Natural killer cell treated with Interleukin-12 subunit alpha and Interleukin-12 subunit beta and Interleukin-15 and Interleukin-18, amount 100 ng/mL, for 72 hours (primary cell): ENCODE data around the gene ZNF581. TPM values are rescaled to one million over a fixed set of nuclear protein-coding genes. Genes with fewer than 3 reads are reported as not detected.
A peak's percentile ranks its signal among the peaks of the same experiment; 100 is the strongest.

Experiments
- ATAC-seq, 2 donors: fragments of 150-1000 bp; cut with Tn5 transposase in 1 of 2; sonication (Bioruptor Pico), chemical (Tn5 transposase) in 1 of 2; 2 replicates each; pipeline ENCODE4 v1.10.0; 2021
- DNase-seq: peaks from one replicate; pipeline ENCODE4 v3.0.0; 2022; ENCODE audit warnings: low spot score
- H3K27ac Mint-ChIP-seq, 2 donors: 1 replicate in 1 of 2; 2 replicates in 1 of 2; pipeline ENCODE4 v1.8.0; 2022; ENCODE audit warnings: mixed read lengths in 2 of 2, mild to moderate bottlenecking in 1 of 2, moderate library complexity in 1 of 2
- H3K27me3 Mint-ChIP-seq, 2 donors: 1 replicate in 1 of 2; 2 replicates in 1 of 2; pipeline ENCODE4 v1.8.0; 2022; ENCODE audit warnings: mixed read lengths in 2 of 2
- H3K36me3 Mint-ChIP-seq: one replicate; pipeline ENCODE4 v1.8.0; 2022; ENCODE audit warnings: mixed read lengths
- H3K4me1 Mint-ChIP-seq, 2 donors: 1 replicate in 1 of 2; 2 replicates in 1 of 2; pipeline ENCODE4 v1.8.0; 2022; ENCODE audit warnings: low read depth in 2 of 2, mixed read lengths in 2 of 2, mild to moderate bottlenecking in 1 of 2
- H3K4me3 Mint-ChIP-seq: one replicate; pipeline ENCODE4 v1.8.0; 2022; ENCODE audit warnings: mixed read lengths
- H3K9me3 Mint-ChIP-seq: 2 replicates; pipeline ENCODE4 v1.8.0; 2022; ENCODE audit warnings: mixed read lengths
- total RNA-seq, 2 donors: library from RNA; stranded (reverse); gene quantifications; one replicate each; pipeline ENCODE4 v1.2.3, GENCODE V29; 2022

ZNF581 gene
- total RNA-seq, 2 donors from 2014 or later: 15.1 to 27.6 TPM

GRCh38 chr19:55683449-55684261 is 40.2 kb downstream of the ZNF581 start:
- no peaks in the 10 kb centered on the region for H3K36me3 Mint-ChIP-seq
- no peak overlapping the region for H3K27ac Mint-ChIP-seq
- no peaks in the 10 kb centered on the region for H3K9me3 Mint-ChIP-seq
- DNase-seq (no peak), ATAC-seq (no peak)
- no peaks in the 10 kb centered on the region for H3K27me3 Mint-ChIP-seq
- H3K4me1 Mint-ChIP-seq: peaks cover 16 to 22% of the 10 kb centered on the region in 2 donors
- no peak overlapping the region for H3K4me3 Mint-ChIP-seq

GRCh38 chr19:55684946-55685681 is 41.7 kb downstream of the ZNF581 start:
- DNase-seq: no peak
- Mint-ChIP-seq H3K4me1 (peaks cover 5 to 10% of the 10 kb centered on the region in 2 donors), H3K27me3 (no peaks in the 10 kb centered on the region), H3K36me3 (no peaks in the 10 kb centered on the region), H3K4me3 (no peak overlapping the region), H3K27ac (no peak overlapping the region), H3K9me3 (no peaks in the 10 kb centered on the region)
- no peak for ATAC-seq

GRCh38 chr19:55685776-55686175 is 42.3 kb downstream of the ZNF581 start:
- Mint-ChIP-seq H3K9me3 (no peaks in the 10 kb centered on the region), H3K36me3 (no peaks in the 10 kb centered on the region), H3K27me3 (no peaks in the 10 kb centered on the region), H3K27ac (no peak overlapping the region), H3K4me3 (no peak overlapping the region), H3K4me1 (peaks cover 5 to 9% of the 10 kb centered on the region in 2 donors)
- no peak for DNase-seq
- no peak for ATAC-seq

GRCh38 chr19:55686311-55687050 is 43.0 kb downstream of the ZNF581 start:
- no peaks in the 10 kb centered on the region for H3K36me3 Mint-ChIP-seq
- ATAC-seq: peak in 1 of 2 donors; percentile 6
- no peak for DNase-seq
- peaks cover 5 to 7% of the 10 kb centered on the region in 2 donors for H3K4me1 Mint-ChIP-seq
- no peak overlapping the region for H3K27ac Mint-ChIP-seq
- no peaks in the 10 kb centered on the region for H3K9me3 Mint-ChIP-seq
- H3K27me3 Mint-ChIP-seq: no peaks in the 10 kb centered on the region
- H3K4me3 Mint-ChIP-seq: no peak overlapping the region

- Mint-ChIP-seq H3K27ac (no peak overlapping the region), H3K27me3 (no peaks in the 10 kb centered on the region), H3K4me1 (peaks cover 5 to 7% of the 10 kb centered on the region in 2 donors), H3K9me3 (no peaks in the 10 kb centered on the region), H3K4me3 (no peak overlapping the region), H3K36me3 (no peaks in the 10 kb centered on the region)
- ATAC-seq: no peak
- DNase-seq: no peak
Observed at GRCh38 chr19:55687281-55688201, 44.1 kb downstream of the ZNF581 start.

GRCh38 chr19:55688422-55689218 is 45.2 kb downstream of the ZNF581 start:
- Mint-ChIP-seq H3K27ac (no peak overlapping the region), H3K4me1 (peaks cover 3 to 7% of the 10 kb centered on the region in 2 donors), H3K9me3 (no peaks in the 10 kb centered on the region), H3K36me3 (no peaks in the 10 kb centered on the region), H3K4me3 (no peak overlapping the region), H3K27me3 (no peaks in the 10 kb centered on the region)
- ATAC-seq: peak in 1 of 2 donors; percentile 8
- peak; percentile 51 for DNase-seq

GRCh38 chr19:55689411-55690108 is 46.1 kb downstream of the ZNF581 start:
- H3K4me3 Mint-ChIP-seq: no peak overlapping the region
- no peak overlapping the region for H3K27ac Mint-ChIP-seq
- no peaks in the 10 kb centered on the region for H3K27me3 Mint-ChIP-seq
- H3K36me3 Mint-ChIP-seq: no peaks in the 10 kb centered on the region
- peak; percentile 58 for DNase-seq
- no peaks in the 10 kb centered on the region for H3K9me3 Mint-ChIP-seq
- no peak for ATAC-seq
- H3K4me1 Mint-ChIP-seq: peaks cover 0 to 7% of the 10 kb centered on the region in 2 donors

- DNase-seq (peak; percentile 42), ATAC-seq (no peak)
- no peak overlapping the region for H3K4me3 Mint-ChIP-seq
- peaks cover 0 to 7% of the 10 kb centered on the region in 2 donors for H3K4me1 Mint-ChIP-seq
- H3K9me3 Mint-ChIP-seq: no peaks in the 10 kb centered on the region
- no peaks in the 10 kb centered on the region for H3K27me3 Mint-ChIP-seq
- no peaks in the 10 kb centered on the region for H3K36me3 Mint-ChIP-seq
- H3K27ac Mint-ChIP-seq: no peak overlapping the region
Observed at GRCh38 chr19:55690109-55690768, 46.8 kb downstream of the ZNF581 start.

GRCh38 chr19:55690769-55691545 is 47.5 kb downstream of the ZNF581 start:
- Mint-ChIP-seq H3K36me3 (no peaks in the 10 kb centered on the region), H3K4me1 (peaks cover 0 to 4% of the 10 kb centered on the region in 2 donors), H3K27me3 (no peaks in the 10 kb centered on the region), H3K4me3 (no peak overlapping the region), H3K27ac (no peak overlapping the region), H3K9me3 (no peaks in the 10 kb centered on the region)
- ATAC-seq (no peak), DNase-seq (peak; percentile 53)

- Mint-ChIP-seq H3K4me3 (no peak overlapping the region), H3K27ac (no peak overlapping the region), H3K9me3 (no peaks in the 10 kb centered on the region), H3K4me1 (no peaks in the 10 kb centered on the region), H3K36me3 (no peaks in the 10 kb centered on the region), H3K27me3 (no peaks in the 10 kb centered on the region)
- peak; percentile 57 for DNase-seq
- ATAC-seq: no peak
Observed at GRCh38 chr19:55691561-55692481, 48.4 kb downstream of the ZNF581 start.
